ENCODE results near the gene KANK4. TPM values are rescaled to one million over a fixed set of nuclear protein-coding genes. Genes with fewer than 3 reads are reported as not detected.
"Not testable (repeated sequence)": the region's sequence is repeated elsewhere in the genome, so short reads cannot be mapped to it uniquely, and the experiment has no call there.

The KANK4 gene
- polyA plus RNA-seq, 1 donor: 9.1 TPM

GRCh38 chr1:62271134-62271533, 48.1 kb downstream of the KANK4 start:
- no peak for DNase-seq

GRCh38 chr1:62269851-62270495, 49.3 kb downstream of the KANK4 start:
- DNase-seq: no peak

- DNase-seq: no peak
These were observed 49.8 kb downstream of the KANK4 start for GRCh38 chr1:62269439-62269838.

- no peak for DNase-seq
These were observed 50.9 kb downstream of the KANK4 start for GRCh38 chr1:62268315-62268714.

- no peak for DNase-seq
These were observed 53.0 kb downstream of the KANK4 start for GRCh38 chr1:62265956-62266935.

GRCh38 chr1:62263814-62264353, 55.4 kb downstream of the KANK4 start:
- DNase-seq: no peak

GRCh38 chr1:62263006-62263813, 56.0 kb downstream of the KANK4 start:
- DNase-seq: no peak

- no peak for DNase-seq
These were observed 58.5 kb downstream of the KANK4 start for GRCh38 chr1:62260688-62261087.

- no peak for DNase-seq
These were observed 59.7 kb downstream of the KANK4 start for GRCh38 chr1:62259551-62259950.

GRCh38 chr1:62250126-62250726, 69.0 kb downstream of the KANK4 start:
- DNase-seq: no peak

- no peak for DNase-seq
These were observed 71.7 kb downstream of the KANK4 start for GRCh38 chr1:62247391-62248168.

GRCh38 chr1:62245201-62245600, 74.0 kb downstream of the KANK4 start:
- no peak for DNase-seq

- not testable (repeated sequence) for DNase-seq
These were observed 74.9 kb downstream of the KANK4 start for GRCh38 chr1:62244380-62244779.

- DNase-seq: no peak
These were observed 77.7 kb downstream of the KANK4 start for GRCh38 chr1:62241371-62242131.

- no peak for DNase-seq
These were observed 78.4 kb downstream of the KANK4 start for GRCh38 chr1:62240651-62241370.

GRCh38 chr1:62239652-62240403, 79.4 kb downstream of the KANK4 start:
- not testable (repeated sequence) for DNase-seq

- DNase-seq: no peak
These were observed 80.7 kb downstream of the KANK4 start for GRCh38 chr1:62238507-62238906.

GRCh38 chr1:62237950-62238374, 81.3 kb downstream of the KANK4 start:
- DNase-seq: no peak

- DNase-seq: no peak
These were observed 81.9 kb downstream of the KANK4 start for GRCh38 chr1:62237361-62237760.

Data from hindlimb muscle (tissue), 1 donor.